Prostate gland (tissue), 2 donors: ENCODE results near the gene SULF2. TPM values are rescaled to one million over a fixed set of nuclear protein-coding genes. Genes with fewer than 3 reads are reported as not detected.

ENCODE experiments used
- DNase-seq: peaks from one replicate; pipeline ENCODE4 v3.0.0-alpha.2; 2019; ENCODE audit warnings: low spot score
- H3K27ac ChIP-seq, 2 donors: fragments of 200-600 bp; sonication (generic); 2 replicates each; pipeline ENCODE4 v1.5.1; 2017 to 2019
- H3K27me3 ChIP-seq: fragments of 200-600 bp; sonication (generic); replicated peaks from 2 replicates; pipeline ENCODE4 v1.5.1; 2019; ENCODE audit not compliant: insufficient read depth
- H3K36me3 ChIP-seq, 2 donors: fragments of 200-600 bp; sonication (generic); 1 replicate in 1 of 2; 2 replicates in 1 of 2; pipeline versions ENCODE4 v1.5.1 to v1.8.1; 2017 to 2019
- H3K4me1 ChIP-seq: fragments of 200-600 bp; sonication (generic); replicated peaks from 2 replicates; pipeline ENCODE4 v1.5.1; 2019
- H3K4me3 ChIP-seq, 2 donors: fragments of 200-600 bp; sonication (generic); 2 replicates each; pipeline ENCODE4 v1.5.1; 2017 to 2019
- H3K9me3 ChIP-seq: fragments of 200-600 bp; sonication (generic); 2 replicates; pipeline ENCODE4 v1.5.1; 2017
- CTCF ChIP-seq, 4 experiments: fragments of 200-600 bp in 2 of 4; fragments of 450-650 bp in 2 of 4; sonication (generic) in 2 of 4; IDR thresholded peaks; 1 replicate in 3 of 4; 2 replicates in 1 of 4; pipeline ENCODE4 v1.5.1; 2016 to 2019; ENCODE audit warnings: antibody characterized with exemption in 4 of 4, mild to moderate bottlenecking in 2 of 4, moderate library complexity in 2 of 4
- POLR2A ChIP-seq: fragments of 450-650 bp; IDR thresholded peaks from one replicate; pipeline ENCODE4 v1.6.1; 2016; ENCODE audit warnings: antibody characterized with exemption, mild to moderate bottlenecking
- POLR2AphosphoS5 ChIP-seq: sonication (generic); formaldehyde crosslinking; IDR thresholded peaks from one replicate; pipeline ENCODE4 v1.6.1; 2017; ENCODE audit warnings: antibody characterized with exemption
- WGBS: methylation state at CpG from one replicate; pipeline ENCODE4 v1.1.5; 2018; 5-methylcytosine and 5-hydroxymethylcytosine counted together
- intact Hi-C: fragments of 100-400 bp; cut with DNase I; formaldehyde crosslinking; loops from one replicate; pipeline ENCODE4 v1.14.2; 2022
- total RNA-seq, 2 donors: library from RNA; depleted of rRNA; stranded (reverse); fragments of >200 nt; gene quantifications; one replicate each; pipeline ENCODE4 v1.1.0, GENCODE V29; 2016

The SULF2 gene
- total RNA-seq, 2 donors from 2014 or later, result 43.6 to 82.0 TPM

DNA sequence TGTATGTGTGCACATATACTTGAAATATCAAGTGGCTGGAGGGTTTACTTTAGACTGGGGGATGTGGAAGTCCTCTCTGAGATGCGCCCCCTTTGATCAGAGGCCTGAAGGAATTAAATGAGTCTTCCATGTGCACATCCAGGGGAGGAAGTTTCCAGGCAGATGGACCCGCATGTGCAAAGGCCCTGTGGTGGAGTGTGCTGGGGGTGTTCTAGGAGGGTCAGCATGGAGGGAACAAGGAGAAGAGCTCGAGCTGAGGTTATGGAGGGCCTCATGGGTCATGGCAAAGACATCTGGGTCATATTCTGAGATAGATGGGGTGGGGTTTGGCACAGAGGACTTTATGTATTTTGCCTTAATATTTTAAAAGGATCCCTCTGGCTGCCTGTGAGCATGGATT is 17.7 kb upstream of the SULF2 start:
- H3K4me3 ChIP-seq, result no peak overlapping the region
- DNase-seq, result no peak
- H3K9me3 ChIP-seq, result no peaks in the 10 kb centered on the region
- no peaks in the 10 kb centered on the region for H3K4me1 ChIP-seq
- H3K27me3 ChIP-seq, result peaks cover 3% of the 10 kb centered on the region
- H3K36me3 ChIP-seq, result no peaks in the 10 kb centered on the region
- TF ChIP-seq POLR2AphosphoS5 (no peak), CTCF (IDR thresholded peaks at IDR 0.05) (no peak), POLR2A (no peak)
- WGBS, result 87% methylated on average over 3 of the region's 3 CpGs
- no peak overlapping the region for H3K27ac ChIP-seq
- intact Hi-C loops, result no loop called here

DNA sequence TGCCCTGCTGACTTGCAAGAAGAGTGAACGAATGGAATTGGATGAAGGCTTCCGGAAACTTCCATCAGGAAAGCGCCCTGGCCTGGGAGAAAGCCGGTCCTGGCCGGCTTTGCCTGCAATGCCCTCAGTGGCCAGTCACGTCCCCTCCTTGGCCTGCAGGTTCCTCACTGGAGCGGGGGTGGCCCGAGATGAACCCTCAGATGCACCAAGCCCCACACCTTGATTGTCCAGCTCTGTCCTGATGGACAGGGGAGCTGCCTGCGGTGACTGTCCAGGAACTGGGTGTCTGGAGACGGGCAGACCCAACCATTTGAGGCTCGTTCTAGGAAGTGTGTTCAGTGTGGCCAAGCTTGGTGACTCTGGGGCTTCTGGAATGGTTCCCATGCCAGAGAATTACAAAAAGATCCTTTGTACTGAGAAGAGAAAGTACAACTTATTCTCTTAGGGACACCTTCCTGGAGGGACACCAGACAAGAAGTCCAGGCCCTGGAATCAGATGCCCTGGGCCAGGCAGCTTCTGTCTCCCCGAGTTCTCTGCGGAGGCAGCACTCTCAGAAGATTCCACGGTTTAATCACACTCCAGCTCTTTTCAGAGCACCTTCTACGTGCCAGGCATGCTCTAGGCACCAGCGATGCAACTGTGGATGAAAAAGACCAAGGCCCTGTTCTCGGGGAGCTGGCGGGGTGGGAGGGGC is 17.1 kb upstream of the SULF2 start:
- peaks cover 3% of the 10 kb centered on the region for H3K27me3 ChIP-seq
- intact Hi-C loops, result no loop called here
- H3K27ac ChIP-seq, result no peak overlapping the region
- H3K4me3 ChIP-seq, result no peak overlapping the region
- 79% methylated on average over 18 of the region's 18 CpGs for WGBS
- TF ChIP-seq CTCF (IDR thresholded peaks at IDR 0.05) (no peak), POLR2AphosphoS5 (no peak), POLR2A (no peak)
- H3K9me3 ChIP-seq, result no peaks in the 10 kb centered on the region
- no peaks in the 10 kb centered on the region for H3K4me1 ChIP-seq
- no peak for DNase-seq
- H3K36me3 ChIP-seq, result no peaks in the 10 kb centered on the region

DNA sequence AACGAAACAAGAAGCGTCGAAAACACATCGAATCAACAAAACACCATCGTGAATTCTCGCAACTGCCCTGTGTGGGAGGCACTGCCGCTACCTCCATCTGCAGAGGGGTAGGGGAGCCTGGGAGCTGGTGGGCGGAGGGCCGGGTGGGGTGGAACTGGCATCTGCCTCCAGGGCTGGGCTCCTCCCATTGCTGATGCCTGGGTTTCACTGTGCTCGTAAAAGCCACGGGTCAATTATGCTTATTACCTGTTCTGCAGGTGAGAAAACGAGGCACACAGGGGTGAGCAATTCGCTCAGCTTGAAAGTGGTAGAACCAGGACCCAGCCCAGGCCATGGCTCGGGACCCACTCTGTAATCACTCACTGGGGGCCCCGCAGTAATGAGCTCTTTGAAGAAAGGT is 16.5 kb upstream of the SULF2 start:
- H3K27ac ChIP-seq, result no peak overlapping the region
- no peaks in the 10 kb centered on the region for H3K4me1 ChIP-seq
- DNase-seq, result no peak
- no peaks in the 10 kb centered on the region for H3K9me3 ChIP-seq
- TF ChIP-seq POLR2AphosphoS5 (no peak), CTCF (IDR thresholded peaks at IDR 0.05) (no peak), POLR2A (no peak)
- no peaks in the 10 kb centered on the region for H3K27me3 ChIP-seq
- 78% methylated on average over 15 of the region's 15 CpGs for WGBS
- H3K4me3 ChIP-seq, result no peak overlapping the region
- no peaks in the 10 kb centered on the region for H3K36me3 ChIP-seq
- intact Hi-C loops, result no loop called here

DNA sequence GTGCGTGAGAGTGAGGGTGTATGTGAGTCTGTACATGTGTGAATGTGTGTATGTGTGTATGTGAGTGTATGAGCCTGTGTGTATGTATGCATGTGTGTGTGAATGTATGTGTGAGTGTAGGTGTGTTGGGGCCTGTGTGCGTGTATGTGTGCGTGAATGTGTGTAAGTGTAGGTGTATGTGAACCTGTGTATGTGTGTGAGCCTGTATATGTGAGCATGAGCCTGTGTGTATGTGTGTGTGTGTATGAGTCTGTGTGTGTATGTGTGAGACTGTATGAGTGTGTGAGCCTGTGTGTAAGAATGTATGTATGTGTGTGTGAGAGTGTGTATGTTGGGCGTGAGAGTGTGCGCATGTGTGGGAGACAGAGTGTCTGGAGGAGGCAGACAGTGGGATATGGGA is 15.8 kb upstream of the SULF2 start:
- TF ChIP-seq POLR2AphosphoS5, result no peak
- no peak for TF ChIP-seq CTCF (IDR thresholded peaks at IDR 0.05)
- TF ChIP-seq POLR2A, result no peak
- H3K27ac ChIP-seq, result no peak overlapping the region
- no peaks in the 10 kb centered on the region for H3K36me3 ChIP-seq
- H3K27me3 ChIP-seq, result no peaks in the 10 kb centered on the region
- DNase-seq, result no peak
- H3K4me1 ChIP-seq, result no peaks in the 10 kb centered on the region
- no peak overlapping the region for H3K4me3 ChIP-seq
- H3K9me3 ChIP-seq, result no peaks in the 10 kb centered on the region
- 97% methylated on average over 5 of the region's 5 CpGs for WGBS
- intact Hi-C loops, result no loop called here

GRCh38 chr20:47800623-47801022 is 15.3 kb upstream of the SULF2 start:
- Histone ChIP-seq H3K27ac (no peak overlapping the region), H3K4me3 (no peak overlapping the region), H3K27me3 (no peaks in the 10 kb centered on the region), H3K4me1 (no peaks in the 10 kb centered on the region), H3K9me3 (no peaks in the 10 kb centered on the region), H3K36me3 (no peaks in the 10 kb centered on the region)
- TF ChIP-seq POLR2A (no peak), CTCF (IDR thresholded peaks at IDR 0.05) (no peak), POLR2AphosphoS5 (no peak)
- no peak for DNase-seq
- intact Hi-C loops, result no loop called here
- 49% methylated on average over 11 of the region's 11 CpGs for WGBS
